GM21737 (cell line): ENCODE measurements around the gene IL1RAP.

Experiments
- ATAC-seq: cut with Tn5 transposase; IDR thresholded peaks from one replicate; pipeline ENCODE4 v1.9.1; 2021; ENCODE audit warnings: mild to moderate bottlenecking, moderate library complexity; ENCODE audit not compliant: unreplicated experiment

IL1RAP gene

DNA sequence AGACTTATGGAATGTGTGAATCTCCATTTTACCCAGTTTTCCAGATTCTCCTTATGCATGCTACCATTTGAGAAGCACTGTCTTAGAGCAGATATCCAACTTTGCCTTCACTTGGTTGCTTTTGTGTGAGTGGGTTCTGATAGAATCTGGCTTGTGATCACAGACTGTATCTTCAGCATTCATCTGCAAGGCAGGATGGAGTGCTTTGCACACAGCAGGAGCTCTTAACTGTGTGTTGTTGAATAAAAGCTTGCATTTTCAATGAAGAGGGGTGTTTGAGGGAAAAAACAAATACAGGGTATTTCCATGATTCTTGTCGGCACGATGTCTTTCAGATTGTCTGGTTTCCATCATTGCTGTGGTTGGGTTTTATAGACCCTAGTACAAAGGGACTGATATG is 24.4 kb downstream of the IL1RAP start:
- no peak for ATAC-seq

GRCh38 chr3:190539526-190539925 is 25.6 kb downstream of the IL1RAP start:
- no peak for ATAC-seq

- no peak for ATAC-seq
Measured at GRCh38 chr3:190541008-190541407, 27.1 kb downstream of the IL1RAP start.

GRCh38 chr3:190541560-190541959 is 27.7 kb downstream of the IL1RAP start:
- no peak for ATAC-seq

- ATAC-seq: no peak
Measured at GRCh38 chr3:190542846-190543245, 29.0 kb downstream of the IL1RAP start.

- ATAC-seq: no peak
Measured at GRCh38 chr3:190543671-190544070, 29.8 kb downstream of the IL1RAP start.

DNA sequence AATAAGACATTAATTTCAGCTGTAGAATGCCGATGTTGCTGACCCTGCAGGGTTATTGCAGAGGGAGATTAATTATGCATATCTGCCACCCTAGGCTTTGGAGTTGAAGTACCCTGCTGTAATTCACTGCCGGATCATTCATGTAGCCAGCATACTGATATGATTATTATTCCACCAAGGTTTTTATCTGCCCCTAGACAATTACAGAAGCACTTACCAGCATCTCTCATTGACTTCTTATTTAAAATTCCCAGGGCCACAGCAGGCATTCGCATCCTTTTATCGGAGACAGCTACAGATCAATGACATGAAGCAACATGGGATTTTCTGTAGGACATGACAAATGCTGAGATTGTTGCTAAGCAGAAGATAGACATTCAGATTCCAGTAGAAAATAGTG is 31.3 kb downstream of the IL1RAP start:
- no peak for ATAC-seq

- ATAC-seq: no peak
Measured at GRCh38 chr3:190546881-190547510, 33.1 kb downstream of the IL1RAP start.

GRCh38 chr3:190548031-190548656 is 34.3 kb downstream of the IL1RAP start:
- no peak for ATAC-seq

- ATAC-seq: no peak
Measured at GRCh38 chr3:190552021-190552420, 38.1 kb downstream of the IL1RAP start.

DNA sequence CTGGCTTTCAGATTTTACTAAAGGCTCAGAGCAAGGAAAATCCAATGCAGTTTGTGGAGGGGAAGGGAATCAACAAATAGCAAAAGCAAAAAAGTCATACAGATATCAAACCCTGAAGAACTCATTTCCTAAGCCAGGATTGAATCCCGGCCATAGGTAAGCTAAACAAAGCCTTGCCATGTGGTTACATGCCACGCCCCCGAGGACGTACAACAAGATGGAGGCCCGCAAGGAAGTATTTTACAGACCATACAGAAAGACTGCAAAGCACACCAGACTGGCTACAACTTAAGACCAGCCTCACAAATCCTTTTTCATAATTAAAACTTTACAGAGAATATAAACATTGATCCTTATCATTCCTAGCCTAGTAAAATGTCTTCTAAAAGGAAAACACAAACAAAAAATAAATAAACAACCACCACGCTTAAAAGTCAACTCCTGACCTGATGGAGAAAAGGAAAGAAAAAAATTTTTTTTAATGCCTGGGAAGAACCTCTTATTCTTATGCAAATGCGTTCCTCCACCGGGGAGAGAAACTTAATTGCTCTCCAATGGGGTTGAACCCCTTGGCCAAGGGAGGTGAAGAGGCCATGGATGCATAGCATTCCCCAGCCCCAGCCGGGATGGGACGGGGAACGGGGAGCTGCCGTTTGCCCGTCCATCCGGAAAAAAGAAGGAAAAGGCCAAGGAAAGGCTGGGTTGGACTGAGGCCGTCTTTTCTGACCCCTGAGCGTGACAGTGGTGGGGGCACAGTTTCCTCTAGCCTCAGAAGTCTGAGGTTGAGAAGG is 39.3 kb downstream of the IL1RAP start:
- ATAC-seq: no peak

DNA sequence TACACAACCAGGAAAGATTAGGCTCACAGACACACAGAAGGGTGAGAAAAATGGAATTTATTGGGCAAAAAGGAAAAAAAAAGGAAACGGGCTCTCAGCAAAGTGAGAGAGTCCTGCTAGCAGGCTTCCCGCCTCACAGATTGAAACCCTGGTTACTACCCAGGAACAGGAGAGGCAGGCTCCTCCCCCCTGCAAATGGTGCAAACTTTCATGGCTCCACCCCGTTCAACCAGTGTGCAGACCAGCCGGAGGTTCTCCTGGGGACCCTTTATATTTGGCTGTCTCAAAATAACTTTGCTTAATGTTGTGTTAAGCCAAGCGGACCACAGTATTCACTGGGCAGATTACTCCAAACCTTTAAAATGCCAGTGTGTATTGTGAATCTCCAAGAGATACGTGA is 40.3 kb downstream of the IL1RAP start:
- ATAC-seq: no peak

DNA sequence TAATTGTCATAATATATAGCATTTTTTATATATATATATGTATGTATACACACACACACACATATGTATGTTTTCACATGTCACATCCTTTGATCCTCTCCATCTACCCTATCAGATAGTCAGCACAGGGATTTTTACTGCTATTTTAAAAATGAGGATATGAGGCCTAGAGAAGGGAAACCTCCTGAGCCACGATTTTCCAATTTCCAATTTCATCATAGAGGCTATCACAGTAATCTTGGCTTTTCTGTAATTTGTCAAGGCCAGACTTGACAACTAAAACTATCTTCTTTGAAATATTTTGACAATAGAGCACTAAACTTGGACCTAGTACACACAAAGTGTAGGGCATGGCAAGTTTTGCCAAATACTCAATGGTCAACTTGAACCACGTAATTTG is 42.5 kb downstream of the IL1RAP start:
- ATAC-seq: no peak

- no peak for ATAC-seq
Measured at GRCh38 chr3:190557296-190557695, 43.4 kb downstream of the IL1RAP start.

- no peak for ATAC-seq
Measured at GRCh38 chr3:190558316-190558715, 44.4 kb downstream of the IL1RAP start.

GRCh38 chr3:190558796-190559195 is 44.9 kb downstream of the IL1RAP start:
- ATAC-seq: no peak

DNA sequence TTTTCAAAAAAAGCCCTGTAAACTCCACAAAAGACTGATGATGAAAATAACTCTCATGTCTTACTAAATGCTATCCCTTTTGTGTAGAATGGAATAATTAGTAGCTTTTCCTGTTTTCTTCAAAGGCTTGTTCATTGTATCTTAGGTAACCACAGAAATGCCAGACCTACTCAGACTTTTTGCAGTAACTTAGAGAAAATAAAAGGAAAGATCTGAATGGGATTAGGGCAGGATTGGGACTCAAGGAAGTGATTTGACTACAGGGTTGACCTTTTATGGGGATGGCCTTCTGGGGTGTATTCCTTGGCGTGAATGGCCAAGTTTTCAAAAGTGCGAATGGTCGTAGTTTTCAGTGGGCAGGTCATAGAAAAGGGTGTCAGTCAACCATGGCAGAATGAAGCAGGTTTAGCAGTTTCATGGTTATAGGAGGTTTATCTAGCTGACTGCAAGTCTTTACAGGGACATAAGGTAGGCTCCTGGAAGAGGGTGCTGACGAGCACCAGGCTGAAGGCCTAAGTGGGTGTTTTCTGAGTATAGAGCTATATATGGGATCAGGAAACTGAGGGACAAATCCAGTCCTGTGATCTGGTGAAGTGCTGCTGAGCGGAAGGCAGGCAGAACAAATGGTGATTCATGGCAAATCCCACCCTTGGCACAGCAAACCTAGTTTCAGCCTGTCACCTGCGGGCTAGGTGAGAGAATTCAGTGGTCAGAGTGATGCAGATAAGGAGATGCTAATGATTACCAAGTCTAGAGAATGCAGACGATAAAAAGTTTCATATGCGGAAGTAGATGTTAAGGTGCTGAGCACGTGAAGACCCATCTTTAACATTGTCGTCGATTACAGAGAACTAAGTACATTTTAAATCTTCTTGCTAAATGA is 46.4 kb downstream of the IL1RAP start:
- no peak for ATAC-seq

- no peak for ATAC-seq
Measured at GRCh38 chr3:190562866-190563510, 49.1 kb downstream of the IL1RAP start.

- no peak for ATAC-seq
Measured at GRCh38 chr3:190564175-190564574, 50.3 kb downstream of the IL1RAP start.

DNA sequence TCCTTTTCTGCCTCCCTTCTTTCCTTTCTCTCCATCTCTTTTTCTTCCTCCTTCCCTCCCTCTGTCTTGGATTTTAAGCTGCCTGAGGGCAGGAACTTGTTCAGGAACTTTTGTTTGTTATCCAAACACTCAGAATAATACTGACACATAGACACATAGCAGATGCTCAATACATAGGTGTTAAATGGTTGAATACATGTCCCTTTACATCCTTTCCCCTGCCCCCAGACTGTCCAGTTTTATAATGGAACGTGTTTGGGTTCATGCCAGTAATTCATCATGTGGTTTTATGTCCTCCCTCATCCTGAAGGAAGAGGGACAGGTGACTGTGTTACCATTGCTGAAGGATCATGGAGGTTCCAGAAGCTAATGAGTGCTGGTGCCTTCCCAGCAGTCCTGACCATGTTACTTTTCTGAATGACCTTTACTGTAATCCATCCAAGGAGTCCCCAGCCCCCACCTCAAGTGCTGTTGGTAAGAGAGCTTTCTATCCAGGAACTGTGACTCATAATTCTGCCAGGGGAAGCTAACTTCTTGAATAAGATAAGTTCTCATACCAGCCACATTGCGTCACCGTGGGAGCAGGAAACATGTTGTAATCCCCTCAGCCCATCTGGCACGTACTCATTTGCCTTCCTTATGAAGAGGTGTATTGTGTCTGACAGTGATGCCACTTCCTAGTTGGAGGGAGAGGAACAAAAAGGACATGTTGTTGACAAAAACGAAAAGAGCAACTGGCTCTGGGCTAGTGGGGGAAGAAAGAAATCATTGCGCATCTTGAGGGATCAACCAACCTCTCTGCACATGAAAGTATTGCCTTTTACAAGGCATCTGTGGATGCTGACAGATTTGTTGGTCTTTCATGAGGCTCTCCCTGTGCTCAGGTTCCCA is 52.4 kb downstream of the IL1RAP start:
- ATAC-seq: no peak
